Thyroid gland (tissue), 4 donors: ENCODE measurements around the gene RB1. TPM values are rescaled to one million over a fixed set of nuclear protein-coding genes. Genes with fewer than 3 reads are reported as not detected.

Source experiments
- DNase-seq, 2 donors: peaks; one replicate each; pipeline ENCODE4 v3.0.0-alpha.2; 2019
- H3K27ac ChIP-seq, 3 donors: fragments of 200-600 bp; sonication (generic); 1 replicate in 2 of 3; 2 replicates in 1 of 3; pipeline ENCODE4 v1.5.1; 2016 to 2019; ENCODE audit warnings: mild to moderate bottlenecking in 1 of 3, moderate library complexity in 1 of 3
- H3K27me3 ChIP-seq: fragments of 200-600 bp; sonication (generic); one replicate; pipeline ENCODE4 v1.5.1; 2019
- H3K36me3 ChIP-seq, 2 donors: fragments of 200-600 bp; sonication (generic); one replicate each; pipeline ENCODE4 v1.5.1; 2016 to 2019
- H3K4me1 ChIP-seq, 2 donors: fragments of 200-600 bp; sonication (generic); one replicate each; pipeline ENCODE4 v1.5.1; 2017 to 2019
- H3K4me3 ChIP-seq, 3 donors: fragments of 200-600 bp; sonication (generic); replicated peaks in 1 of 3; 1 replicate in 2 of 3; 2 replicates in 1 of 3; pipeline ENCODE4 v1.5.1; 2016; ENCODE audit warnings: mild to moderate bottlenecking in 1 of 3
- H3K9me3 ChIP-seq: fragments of 200-600 bp; sonication (generic); one replicate; pipeline ENCODE4 v1.5.1; 2017
- CTCF ChIP-seq, 6 experiments: fragments of 200-600 bp in 3 of 6; fragments of 450-650 bp in 3 of 6; sonication (generic) in 3 of 6; IDR thresholded peaks; one replicate each; pipeline ENCODE4 v1.5.1; 2016 to 2019; ENCODE audit warnings: antibody characterized with exemption in 6 of 6, mild to moderate bottlenecking in 2 of 6, inconsistent platforms in 1 of 6, moderate library complexity in 1 of 6
- POLR2A ChIP-seq, 2 donors: fragments of 450-650 bp; IDR thresholded peaks; one replicate each; pipeline ENCODE4 v1.6.1; 2017; ENCODE audit warnings: antibody characterized with exemption in 2 of 2, mild to moderate bottlenecking in 2 of 2, moderate library complexity in 1 of 2
- WGBS, 2 donors: methylation state at CpG; one replicate each; pipeline ENCODE4 v1.1.5; 2017; 5-methylcytosine and 5-hydroxymethylcytosine counted together
- intact Hi-C: fragments of 100-400 bp; cut with DNase I; formaldehyde crosslinking; loops from one replicate; pipeline ENCODE4 v1.15.1; 2023
- total RNA-seq, 4 donors: library from RNA; depleted of rRNA; stranded (reverse); fragments of >200 nt; gene quantifications; one replicate each; pipeline ENCODE4 v1.2.3, GENCODE V29; 2016

The RB1 gene
- total RNA-seq, 4 donors from 2014 or later, result 38.5 to 62.1 (median 41.8) TPM

- DNase-seq, result no peak
- Histone ChIP-seq H3K27me3 (no peaks in the 10 kb centered on the region), H3K36me3 (no peaks in the 10 kb centered on the region), H3K4me3 (no peak overlapping the region), H3K27ac (peak overlapping the region in 1 of 3 donors; percentile 92), H3K9me3 (no peaks in the 10 kb centered on the region), H3K4me1 (peaks cover 22 to 25% of the 10 kb centered on the region in 2 donors)
- intact Hi-C loops, result no loop called here
- TF ChIP-seq CTCF (IDR thresholded peaks at IDR 0.05), result no peak
- TF ChIP-seq POLR2A (IDR thresholded peaks at IDR 0.05), result no peak
These were observed 126.3 kb downstream of the RB1 start for GRCh38 chr13:48429886-48430285.

GRCh38 chr13:48431431-48431830 lies 127.9 kb downstream of the RB1 start:
- Histone ChIP-seq H3K27ac (peak overlapping the region; percentile 77 to 92 (median 77)), H3K4me3 (no peak overlapping the region), H3K36me3 (no peaks in the 10 kb centered on the region), H3K4me1 (peaks cover 27 to 31% of the 10 kb centered on the region in 2 donors), H3K27me3 (no peaks in the 10 kb centered on the region), H3K9me3 (no peaks in the 10 kb centered on the region)
- DNase-seq, result peak in 1 of 2 donors; percentile 25
- 26 to 34% methylated on average over 5 of the region's 5 CpGs for WGBS, 2 donors
- TF ChIP-seq CTCF (IDR thresholded peaks at IDR 0.05) (no peak), POLR2A (IDR thresholded peaks at IDR 0.05) (no peak)
- intact Hi-C loops, result no loop called here

GRCh38 chr13:48431987-48432615 lies 128.6 kb downstream of the RB1 start:
- Histone ChIP-seq H3K9me3 (no peaks in the 10 kb centered on the region), H3K27ac (peak overlapping the region; percentile 77 to 92 (median 77)), H3K4me1 (peaks cover 34 to 38% of the 10 kb centered on the region in 2 donors), H3K27me3 (no peaks in the 10 kb centered on the region), H3K4me3 (no peak overlapping the region), H3K36me3 (no peaks in the 10 kb centered on the region)
- intact Hi-C loops, result no loop called here
- 10 to 18% methylated on average over 2 of the region's 2 CpGs for WGBS, 2 donors
- DNase-seq, result no peak
- TF ChIP-seq POLR2A (IDR thresholded peaks at IDR 0.05) (no peak), CTCF (IDR thresholded peaks at IDR 0.05) (no peak)

GRCh38 chr13:48434200-48434599 lies 130.6 kb downstream of the RB1 start:
- no peak for DNase-seq

More at GRCh38 chr13:48434200-48434599, 130.6 kb downstream of the RB1 start:
- intact Hi-C loops, result no loop called here
- Histone ChIP-seq H3K27me3 (no peaks in the 10 kb centered on the region), H3K27ac (no peak overlapping the region), H3K9me3 (no peaks in the 10 kb centered on the region), H3K4me1 (peaks cover 40 to 49% of the 10 kb centered on the region in 2 donors), H3K4me3 (no peak overlapping the region), H3K36me3 (no peaks in the 10 kb centered on the region)
- TF ChIP-seq CTCF (IDR thresholded peaks at IDR 0.05) (no peak), POLR2A (IDR thresholded peaks at IDR 0.05) (no peak)
- 95 to 97% methylated on average over 3 of the region's 3 CpGs for WGBS, 2 donors
